ENCODE results near the gene STMP1.
"Not testable (repeated sequence)": the region's sequence is repeated elsewhere in the genome, so short reads cannot be mapped to it uniquely, and the experiment has no call there.

DNA sequence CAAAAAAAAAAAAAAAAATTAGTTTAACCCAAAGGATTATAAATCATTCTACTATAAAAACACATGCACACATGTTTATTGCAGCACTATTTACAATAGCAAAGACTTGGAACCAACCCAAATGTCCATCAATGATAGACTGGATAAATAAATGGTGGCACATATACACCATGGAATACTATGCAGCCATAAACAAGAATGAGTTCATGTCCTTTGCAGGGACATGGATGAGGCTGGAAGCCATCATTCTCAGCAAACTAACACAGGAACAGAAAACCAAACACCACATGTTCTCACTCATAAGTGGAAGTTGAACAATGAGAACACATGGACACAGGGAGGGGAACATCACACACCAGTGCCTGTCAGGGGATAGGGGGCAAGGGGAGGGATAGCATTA, 22.6 kb upstream of the STMP1 start:
- TF ChIP-seq CTCF (IDR thresholded peaks at IDR 0.05 in 4 of 5, conservative IDR thresholded peaks at IDR 0.05 in 1 of 5); POLR2A (IDR thresholded peaks at IDR 0.05): not testable (repeated sequence)
